SK-N-SH treated with all-trans-retinoic acid at 6 μM for 48 hours (cell line): ENCODE data around the gene VPS35.

Source experiments
- ATAC-seq: fragments of 200-7000 bp; cut with Tn5 transposase; 3 replicates; pipeline ENCODE4 v1.9.1; 2020; ENCODE audit warnings: mild to moderate bottlenecking, moderate library complexity
- ARNTL ChIP-seq: fragments of 450-650 bp; formaldehyde crosslinking; IDR thresholded peaks from 2 replicates; pipeline ENCODE4 v1.5.0; 2020; ENCODE audit warnings: low read depth, mild to moderate bottlenecking, moderate library complexity, borderline replicate concordance
- BACH2 ChIP-seq: fragments of 250-450 bp; sonication (Bioruptor Pico); IDR thresholded peaks from 2 replicates; pipeline ENCODE4 v1.9.0; 2021; ENCODE audit warnings: mild to moderate bottlenecking, borderline replicate concordance
- ESRRG ChIP-seq: fragments of 250-450 bp; sonication (Bioruptor Pico); IDR thresholded peaks from 2 replicates; pipeline ENCODE4 v1.6.1; 2021; ENCODE audit warnings: mild to moderate bottlenecking
- GLIS3 ChIP-seq: fragments of 250-450 bp; sonication (Bioruptor Pico); IDR thresholded peaks from 2 replicates; pipeline ENCODE4 v1.5.0; 2020; ENCODE audit warnings: mild to moderate bottlenecking, moderate library complexity
- ISL1 ChIP-seq: fragments of 250-450 bp; sonication (Bioruptor Pico); IDR thresholded peaks from 2 replicates; pipeline ENCODE4 v2.1.2; 2022; ENCODE audit warnings: mild to moderate bottlenecking, moderate library complexity
- OSR1 ChIP-seq: fragments of 250-450 bp; sonication (Bioruptor Pico); IDR thresholded peaks from 2 replicates; pipeline ENCODE4 v1.8.0; 2022; ENCODE audit warnings: moderate library complexity, mild to moderate bottlenecking, inconsistent platforms
- PPARA ChIP-seq: fragments of 250-450 bp; sonication (Bioruptor Pico); IDR thresholded peaks from 2 replicates; pipeline ENCODE4 v1.5.0; 2020; ENCODE audit warnings: mild to moderate bottlenecking, borderline replicate concordance
- RARB ChIP-seq: fragments of 250-450 bp; sonication (Bioruptor Pico); IDR thresholded peaks from 2 replicates; pipeline ENCODE4 v1.8.0; 2021; ENCODE audit warnings: mild to moderate bottlenecking, moderate library complexity
- TOX ChIP-seq: fragments of 250-450 bp; sonication (Bioruptor Pico); IDR thresholded peaks from 2 replicates; pipeline ENCODE4 v1.8.0; 2021; ENCODE audit warnings: mild to moderate bottlenecking, moderate library complexity, borderline replicate concordance
- ZC3H10 ChIP-seq: fragments of 250-450 bp; sonication (Bioruptor Pico); IDR thresholded peaks from 2 replicates; pipeline ENCODE4 v1.5.1; 2021; ENCODE audit warnings: mild to moderate bottlenecking, moderate library complexity
- ZFP3 ChIP-seq: fragments of 250-450 bp; sonication (Bioruptor Pico); IDR thresholded peaks from 2 replicates; pipeline ENCODE4 v1.5.0; 2020; ENCODE audit warnings: mild to moderate bottlenecking, moderate library complexity
- ZNF565 ChIP-seq: fragments of 450-650 bp; formaldehyde crosslinking; conservative IDR thresholded peaks from 2 replicates; pipeline ENCODE4 v1.5.0; 2020; ENCODE audit warnings: low read depth, mild to moderate bottlenecking, moderate library complexity
- ZNF70 ChIP-seq: fragments of 450-650 bp; formaldehyde crosslinking; IDR thresholded peaks from 2 replicates; pipeline ENCODE4 v1.5.0; 2020; ENCODE audit warnings: mild to moderate bottlenecking, moderate library complexity
- ZNF8 ChIP-seq: fragments of 450-650 bp; formaldehyde crosslinking; IDR thresholded peaks from 2 replicates; pipeline ENCODE4 v1.5.0; 2020; ENCODE audit warnings: mild to moderate bottlenecking, moderate library complexity
- TF ChIP-seq, protein P1 (sequence below): fragments of 250-450 bp; sonication (Bioruptor Pico); IDR thresholded peaks from 2 replicates; pipeline ENCODE4 v1.5.1; 2021; ENCODE audit warnings: mild to moderate bottlenecking, moderate library complexity
- TF ChIP-seq, protein P2 (sequence below): fragments of 250-450 bp; sonication (Bioruptor Pico); IDR thresholded peaks from 2 replicates; pipeline ENCODE4 v1.8.0; 2021; ENCODE audit warnings: low read depth, mild to moderate bottlenecking, moderate library complexity, borderline replicate concordance
- TF ChIP-seq, protein P3 (sequence below): fragments of 250-450 bp; sonication (Bioruptor Pico); IDR thresholded peaks from 2 replicates; pipeline ENCODE4 v1.5.0; 2020; ENCODE audit warnings: mild to moderate bottlenecking, moderate library complexity
- TF ChIP-seq, protein P4 (sequence below): fragments of 250-450 bp; sonication (Bioruptor Pico); IDR thresholded peaks from 2 replicates; pipeline ENCODE4 v1.5.1; 2020; ENCODE audit warnings: low read depth, mild to moderate bottlenecking, moderate library complexity

The VPS35 gene

DNA sequence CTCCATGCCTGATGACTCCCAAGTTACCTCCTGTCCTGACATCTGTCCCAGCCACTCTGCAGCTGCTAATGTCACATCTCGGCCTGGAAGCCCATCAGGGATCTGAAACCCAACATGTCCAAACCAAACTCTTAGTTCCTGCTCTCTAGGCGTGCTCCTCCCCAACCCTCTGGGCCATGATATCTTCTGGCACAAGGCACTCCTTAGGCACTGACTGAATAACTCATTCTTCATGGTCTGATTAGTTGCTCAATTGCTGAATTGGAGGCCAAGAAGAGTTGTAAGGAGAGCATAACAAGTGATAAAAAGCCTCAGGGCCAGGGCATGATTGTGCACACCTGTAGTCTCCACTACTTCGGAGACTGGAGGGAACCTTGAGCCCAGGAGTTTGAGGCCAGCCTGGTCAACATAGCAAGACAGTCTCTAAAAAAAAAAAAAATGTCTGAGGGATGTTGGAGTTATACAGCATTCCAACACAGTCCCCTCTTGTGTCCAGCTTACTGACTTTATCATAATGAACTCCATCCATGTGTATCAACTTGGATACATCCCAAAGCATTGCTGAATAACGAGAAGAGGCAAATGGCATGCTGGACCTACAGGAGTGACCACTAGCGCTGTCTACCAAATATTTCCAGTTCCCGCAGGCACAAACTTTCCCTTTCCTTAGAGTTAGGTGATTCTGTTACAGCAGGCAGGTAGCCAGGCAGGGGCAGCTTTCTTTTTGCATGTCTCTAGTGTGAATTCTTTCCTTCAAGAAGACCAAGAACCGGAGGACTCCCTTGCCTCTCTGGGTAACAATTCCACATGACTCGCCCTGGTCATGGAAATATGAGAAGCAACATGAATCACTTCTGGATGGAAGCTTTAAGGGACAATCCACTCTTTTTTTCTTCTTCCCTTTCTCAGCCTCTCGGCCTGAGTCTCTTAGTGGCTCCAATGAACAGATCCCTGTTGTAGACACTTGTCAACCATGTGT, 49.7 kb downstream of the VPS35 start:
- ATAC-seq: peak; percentile 65
- TF ChIP-seq TOX (CRISPR knock-in tag): no peak
- no peak for TF ChIP-seq BACH2 (CRISPR knock-in tag)
- TF ChIP-seq ZNF8 (CRISPR knock-in tag): no peak
- TF ChIP-seq GLIS3: no peak
- TF ChIP-seq RARB: no peak
- TF ChIP-seq OSR1 (CRISPR knock-in tag): no peak
- no peak for TF ChIP-seq ARNTL (CRISPR knock-in tag)
- TF ChIP-seq, protein P1, sequence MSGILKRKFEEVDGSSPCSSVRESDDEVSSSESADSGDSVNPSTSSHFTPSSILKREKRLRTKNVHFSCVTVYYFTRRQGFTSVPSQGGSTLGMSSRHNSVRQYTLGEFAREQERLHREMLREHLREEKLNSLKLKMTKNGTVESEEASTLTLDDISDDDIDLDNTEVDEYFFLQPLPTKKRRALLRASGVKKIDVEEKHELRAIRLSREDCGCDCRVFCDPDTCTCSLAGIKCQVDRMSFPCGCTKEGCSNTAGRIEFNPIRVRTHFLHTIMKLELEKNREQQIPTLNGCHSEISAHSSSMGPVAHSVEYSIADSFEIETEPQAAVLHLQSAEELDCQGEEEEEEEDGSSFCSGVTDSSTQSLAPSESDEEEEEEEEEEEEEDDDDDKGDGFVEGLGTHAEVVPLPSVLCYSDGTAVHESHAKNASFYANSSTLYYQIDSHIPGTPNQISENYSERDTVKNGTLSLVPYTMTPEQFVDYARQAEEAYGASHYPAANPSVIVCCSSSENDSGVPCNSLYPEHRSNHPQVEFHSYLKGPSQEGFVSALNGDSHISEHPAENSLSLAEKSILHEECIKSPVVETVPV (CRISPR knock-in tag): no peak
- no peak for TF ChIP-seq ISL1 (CRISPR knock-in tag)
- no peak for TF ChIP-seq ZNF70 (CRISPR knock-in tag)
- TF ChIP-seq, protein P2, sequence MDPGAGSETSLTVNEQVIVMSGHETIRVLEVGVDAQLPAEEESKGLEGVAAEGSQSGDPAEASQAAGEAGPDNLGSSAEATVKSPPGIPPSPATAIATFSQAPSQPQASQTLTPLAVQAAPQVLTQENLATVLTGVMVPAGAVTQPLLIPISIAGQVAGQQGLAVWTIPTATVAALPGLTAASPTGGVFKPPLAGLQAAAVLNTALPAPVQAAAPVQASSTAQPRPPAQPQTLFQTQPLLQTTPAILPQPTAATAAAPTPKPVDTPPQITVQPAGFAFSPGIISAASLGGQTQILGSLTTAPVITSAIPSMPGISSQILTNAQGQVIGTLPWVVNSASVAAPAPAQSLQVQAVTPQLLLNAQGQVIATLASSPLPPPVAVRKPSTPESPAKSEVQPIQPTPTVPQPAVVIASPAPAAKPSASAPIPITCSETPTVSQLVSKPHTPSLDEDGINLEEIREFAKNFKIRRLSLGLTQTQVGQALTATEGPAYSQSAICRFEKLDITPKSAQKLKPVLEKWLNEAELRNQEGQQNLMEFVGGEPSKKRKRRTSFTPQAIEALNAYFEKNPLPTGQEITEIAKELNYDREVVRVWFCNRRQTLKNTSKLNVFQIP (CRISPR knock-in tag): no peak
- TF ChIP-seq ZNF565 (CRISPR knock-in tag): no peak
- no peak for TF ChIP-seq PPARA
- TF ChIP-seq, protein P3, sequence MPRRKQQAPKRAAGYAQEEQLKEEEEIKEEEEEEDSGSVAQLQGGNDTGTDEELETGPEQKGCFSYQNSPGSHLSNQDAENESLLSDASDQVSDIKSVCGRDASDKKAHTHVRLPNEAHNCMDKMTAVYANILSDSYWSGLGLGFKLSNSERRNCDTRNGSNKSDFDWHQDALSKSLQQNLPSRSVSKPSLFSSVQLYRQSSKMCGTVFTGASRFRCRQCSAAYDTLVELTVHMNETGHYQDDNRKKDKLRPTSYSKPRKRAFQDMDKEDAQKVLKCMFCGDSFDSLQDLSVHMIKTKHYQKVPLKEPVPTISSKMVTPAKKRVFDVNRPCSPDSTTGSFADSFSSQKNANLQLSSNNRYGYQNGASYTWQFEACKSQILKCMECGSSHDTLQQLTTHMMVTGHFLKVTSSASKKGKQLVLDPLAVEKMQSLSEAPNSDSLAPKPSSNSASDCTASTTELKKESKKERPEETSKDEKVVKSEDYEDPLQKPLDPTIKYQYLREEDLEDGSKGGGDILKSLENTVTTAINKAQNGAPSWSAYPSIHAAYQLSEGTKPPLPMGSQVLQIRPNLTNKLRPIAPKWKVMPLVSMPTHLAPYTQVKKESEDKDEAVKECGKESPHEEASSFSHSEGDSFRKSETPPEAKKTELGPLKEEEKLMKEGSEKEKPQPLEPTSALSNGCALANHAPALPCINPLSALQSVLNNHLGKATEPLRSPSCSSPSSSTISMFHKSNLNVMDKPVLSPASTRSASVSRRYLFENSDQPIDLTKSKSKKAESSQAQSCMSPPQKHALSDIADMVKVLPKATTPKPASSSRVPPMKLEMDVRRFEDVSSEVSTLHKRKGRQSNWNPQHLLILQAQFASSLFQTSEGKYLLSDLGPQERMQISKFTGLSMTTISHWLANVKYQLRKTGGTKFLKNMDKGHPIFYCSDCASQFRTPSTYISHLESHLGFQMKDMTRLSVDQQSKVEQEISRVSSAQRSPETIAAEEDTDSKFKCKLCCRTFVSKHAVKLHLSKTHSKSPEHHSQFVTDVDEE: no peak
- TF ChIP-seq ZFP3 (CRISPR knock-in tag): no peak
- TF ChIP-seq, protein P4, sequence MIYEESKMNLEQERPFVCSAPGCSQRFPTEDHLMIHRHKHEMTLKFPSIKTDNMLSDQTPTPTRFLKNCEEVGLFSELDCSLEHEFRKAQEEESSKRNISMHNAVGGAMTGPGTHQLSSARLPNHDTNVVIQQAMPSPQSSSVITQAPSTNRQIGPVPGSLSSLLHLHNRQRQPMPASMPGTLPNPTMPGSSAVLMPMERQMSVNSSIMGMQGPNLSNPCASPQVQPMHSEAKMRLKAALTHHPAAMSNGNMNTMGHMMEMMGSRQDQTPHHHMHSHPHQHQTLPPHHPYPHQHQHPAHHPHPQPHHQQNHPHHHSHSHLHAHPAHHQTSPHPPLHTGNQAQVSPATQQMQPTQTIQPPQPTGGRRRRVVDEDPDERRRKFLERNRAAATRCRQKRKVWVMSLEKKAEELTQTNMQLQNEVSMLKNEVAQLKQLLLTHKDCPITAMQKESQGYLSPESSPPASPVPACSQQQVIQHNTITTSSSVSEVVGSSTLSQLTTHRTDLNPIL (CRISPR knock-in tag): no peak

DNA sequence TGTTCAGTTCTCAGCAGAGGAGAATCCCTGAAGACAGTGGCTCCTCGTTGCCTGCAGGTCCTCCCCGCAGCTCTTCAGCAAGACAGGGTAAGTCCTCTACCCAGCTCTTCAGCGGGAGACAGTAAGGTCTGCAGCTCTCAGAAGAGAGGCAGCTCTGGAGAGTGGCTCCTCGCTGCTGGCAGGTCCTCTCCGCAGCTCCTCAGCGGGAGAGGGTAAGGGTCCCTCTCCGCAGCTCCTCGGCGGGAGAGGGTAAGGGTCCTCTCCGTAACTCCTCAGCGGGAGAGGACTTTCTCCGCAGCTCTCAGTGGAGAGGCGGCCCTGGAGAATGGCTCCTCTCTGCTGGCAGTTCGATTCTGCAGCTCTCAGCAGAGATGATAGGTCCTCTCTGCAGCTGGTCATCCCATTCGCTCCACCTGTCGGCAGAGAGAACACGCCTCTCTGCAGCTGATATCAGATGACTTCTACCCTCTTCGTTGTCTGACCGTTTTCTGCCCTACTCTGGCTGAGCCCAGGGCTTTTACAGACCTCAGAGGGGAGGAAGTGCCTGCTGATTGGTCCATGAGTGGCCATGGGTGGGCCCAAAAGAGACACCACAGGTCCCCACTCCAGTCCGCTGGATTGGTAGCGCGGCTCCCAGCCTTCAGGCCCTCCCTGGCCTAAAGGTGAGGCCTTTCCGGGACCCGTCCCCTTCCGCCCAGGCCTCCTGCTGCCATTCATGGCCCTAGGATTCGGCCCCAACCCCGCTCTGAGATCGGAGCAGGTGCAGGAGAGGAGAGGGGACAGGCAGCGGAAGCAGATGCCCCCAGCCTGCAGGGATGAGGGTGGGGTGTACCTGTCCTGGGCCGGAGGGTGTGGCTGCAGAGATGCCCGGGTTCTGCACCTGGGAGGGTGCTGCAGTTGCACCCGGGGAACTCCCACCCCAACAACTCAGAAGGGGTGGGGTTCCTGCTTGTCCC, 55.9 kb downstream of the VPS35 start:
- TF ChIP-seq, protein P2 (CRISPR knock-in tag): no peak
- TF ChIP-seq ZC3H10 (CRISPR knock-in tag) (no peak), ESRRG (no peak), ZFP3 (CRISPR knock-in tag) (no peak)
- TF ChIP-seq, all 23 proteins: peak for 0
- no peak for ATAC-seq
